Fibroblast of skin of scalp (primary cell): ENCODE measurements around the gene HOXB3.

ENCODE experiments used
- DNase-seq: peaks from one replicate; pipeline ENCODE4 v3.0.0-alpha.2; 2013

The HOXB3 gene

GRCh38 chr17:48597778-48598631, 8.0 kb upstream of the HOXB3 start:
- peak; percentile 37 for DNase-seq

- no peak for DNase-seq
Observed at GRCh38 chr17:48597528-48597777, 7.4 kb upstream of the HOXB3 start.

- DNase-seq = no peak
Observed at GRCh38 chr17:48596735-48597527, 6.9 kb upstream of the HOXB3 start.

GRCh38 chr17:48596000-48596734, 6.1 kb upstream of the HOXB3 start:
- DNase-seq = no peak

- no peak for DNase-seq
Observed at GRCh38 chr17:48595278-48595999, 5.4 kb upstream of the HOXB3 start.

DNA sequence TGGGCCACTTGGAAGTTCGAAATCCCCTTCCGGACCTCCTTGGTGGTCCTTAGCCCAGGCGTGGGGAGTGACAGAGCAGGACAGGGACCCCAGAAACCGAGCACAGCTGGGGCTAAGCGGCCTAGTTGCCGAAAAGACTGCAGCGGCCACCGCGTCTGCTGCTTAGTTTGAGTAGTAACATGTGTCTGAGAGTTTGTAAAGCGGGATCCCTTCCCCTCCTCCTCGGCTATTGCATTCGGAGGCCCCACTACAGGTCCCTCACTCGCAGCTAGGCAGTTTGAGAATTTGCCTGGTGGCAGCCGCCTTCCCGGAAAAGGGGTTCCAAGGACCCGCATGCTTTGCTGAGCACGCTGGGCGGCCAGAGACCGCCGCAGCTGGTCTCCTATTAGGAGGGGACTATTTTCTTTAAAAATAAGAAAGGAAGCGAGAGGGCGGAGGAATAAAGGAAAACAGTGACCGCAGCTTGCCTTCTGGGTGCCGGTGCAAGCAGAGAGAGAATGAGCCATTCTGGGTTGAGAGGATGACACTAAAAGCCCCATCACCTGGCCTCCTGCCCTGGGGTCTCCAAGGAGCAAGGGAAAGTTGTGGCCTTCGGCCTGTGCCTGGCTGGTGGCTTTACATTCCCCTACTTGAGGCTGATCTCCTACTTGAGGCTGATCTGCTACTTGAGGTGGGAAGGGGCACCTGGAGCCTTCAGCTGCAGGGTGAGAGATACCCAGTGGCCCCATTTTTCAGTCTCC, 4.7 kb upstream of the HOXB3 start:
- DNase-seq = no peak

DNA sequence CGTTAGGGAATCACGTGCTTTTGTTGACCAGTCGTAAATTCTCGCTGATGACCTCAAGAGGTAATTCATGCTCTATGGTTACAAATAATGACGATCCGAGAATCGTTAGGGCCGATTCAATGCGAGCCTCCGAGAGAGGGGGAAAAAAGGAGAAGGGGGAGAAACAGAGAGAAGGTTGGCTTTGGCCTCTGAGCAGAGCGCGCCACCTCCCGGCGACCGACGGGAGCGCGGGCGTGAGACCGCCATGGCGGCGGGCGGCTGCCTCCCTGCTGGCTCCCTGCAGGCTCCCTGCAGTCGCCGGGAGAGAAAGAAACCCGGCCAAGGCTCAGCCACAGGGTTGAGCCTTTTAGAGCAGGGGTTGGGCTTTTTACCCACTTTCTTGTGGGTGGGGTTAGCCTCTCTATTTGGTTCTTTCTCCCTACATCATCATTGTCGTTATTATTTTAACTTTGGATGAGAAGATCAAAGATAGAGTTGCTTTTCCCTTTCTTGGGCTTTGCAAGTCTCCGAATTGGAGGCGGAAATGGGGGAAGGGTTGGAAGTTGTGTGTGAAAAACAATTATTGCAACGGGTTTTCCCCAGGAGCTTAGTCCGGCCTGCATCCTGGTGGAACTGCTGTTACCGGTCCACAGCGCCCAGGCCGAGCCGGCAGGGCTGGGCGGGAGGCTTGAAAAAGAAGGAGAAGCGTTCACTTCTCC, 3.9 kb upstream of the HOXB3 start:
- DNase-seq = peak; percentile 87

GRCh38 chr17:48593126-48593829, 3.2 kb upstream of the HOXB3 start, which contains the start of gene HOXB5:
Gene HOXB5, minus strand, starts transcription at chr17:48593779. Its CDS starts 97 bp downstream, at chr17:48593682.
- DNase-seq = no peak

DNA sequence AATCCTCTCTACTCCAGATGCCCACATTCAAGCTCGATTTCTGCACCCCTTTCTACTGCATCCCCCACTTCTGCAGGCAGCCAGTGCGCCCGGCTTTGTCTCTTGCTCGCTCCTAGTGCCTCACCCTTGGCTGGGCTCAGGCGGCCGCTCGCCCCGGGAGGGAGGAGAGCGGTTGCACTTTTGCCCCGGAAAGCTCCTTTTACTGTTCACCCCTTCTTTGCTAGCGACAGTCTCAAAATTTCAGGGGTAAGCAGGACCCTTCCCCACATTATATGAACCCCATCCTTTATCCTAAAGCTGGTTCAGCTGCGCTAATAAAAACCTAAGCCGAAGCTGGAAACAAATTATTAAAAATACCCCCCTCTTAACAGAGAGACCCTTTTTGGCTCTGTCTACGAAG, 2.5 kb upstream of the HOXB3 start:
- DNase-seq = no peak

DNA sequence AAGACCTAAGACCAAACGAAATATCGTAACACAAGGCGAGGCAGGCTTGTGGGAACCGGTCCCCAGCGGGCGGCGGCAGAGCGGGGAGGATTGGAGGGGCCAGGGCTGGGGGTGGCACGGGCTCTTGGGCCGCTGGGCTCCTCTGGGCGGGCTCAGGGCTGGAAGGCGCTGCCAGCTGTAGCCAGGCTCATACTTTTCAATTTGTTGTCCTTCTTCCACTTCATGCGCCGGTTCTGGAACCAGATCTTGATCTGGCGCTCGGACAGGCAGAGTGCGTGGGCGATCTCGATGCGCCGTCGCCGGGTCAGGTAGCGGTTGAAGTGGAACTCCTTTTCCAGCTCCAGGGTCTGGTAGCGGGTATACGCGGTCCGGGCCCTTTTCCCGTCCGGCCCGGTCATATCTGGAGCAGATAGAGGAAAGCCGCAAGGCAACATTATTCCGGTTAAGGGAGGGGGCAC, 2.0 kb upstream of the HOXB3 start:
- no peak for DNase-seq

DNA sequence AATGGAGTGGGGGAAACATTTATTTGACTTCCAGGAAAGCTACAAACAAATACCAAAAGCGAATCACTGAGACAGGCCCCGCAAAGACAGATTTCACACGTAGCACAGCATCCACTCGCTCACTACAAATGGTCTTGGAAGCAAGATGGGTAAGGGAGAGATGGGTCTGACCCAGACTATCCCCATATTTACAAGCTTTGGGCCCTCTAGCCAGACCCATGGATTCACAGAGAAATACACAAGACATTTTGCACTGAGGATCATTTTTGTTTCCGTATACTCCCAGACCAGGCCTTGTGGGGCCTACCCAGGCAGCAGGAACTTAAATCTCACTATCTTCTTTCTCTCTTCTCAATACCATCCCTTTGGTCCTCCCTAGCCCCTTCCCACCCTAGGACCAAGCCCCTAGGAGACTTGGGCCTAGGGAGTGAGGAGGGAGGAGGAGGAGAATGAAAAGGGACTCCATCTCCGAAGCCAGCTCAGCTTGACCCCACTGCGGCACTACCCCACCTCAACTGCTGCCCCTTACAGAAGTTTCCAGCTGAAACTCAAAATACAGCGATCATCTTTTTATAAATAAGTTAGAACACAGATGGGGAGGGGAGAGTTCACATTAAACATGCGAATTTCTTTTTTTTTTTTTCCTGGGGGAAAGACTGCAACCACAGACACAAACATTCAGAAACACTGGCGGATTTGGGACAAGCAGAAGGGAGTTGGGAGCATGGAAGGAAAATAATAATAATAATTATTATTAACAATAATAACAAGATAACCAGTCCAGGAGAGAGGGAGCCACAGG, 1.4 kb upstream of the HOXB3 start:
- DNase-seq = no peak

GRCh38 chr17:48590607-48591161, 643 bp upstream of the HOXB3 start:
- no peak for DNase-seq

DNA sequence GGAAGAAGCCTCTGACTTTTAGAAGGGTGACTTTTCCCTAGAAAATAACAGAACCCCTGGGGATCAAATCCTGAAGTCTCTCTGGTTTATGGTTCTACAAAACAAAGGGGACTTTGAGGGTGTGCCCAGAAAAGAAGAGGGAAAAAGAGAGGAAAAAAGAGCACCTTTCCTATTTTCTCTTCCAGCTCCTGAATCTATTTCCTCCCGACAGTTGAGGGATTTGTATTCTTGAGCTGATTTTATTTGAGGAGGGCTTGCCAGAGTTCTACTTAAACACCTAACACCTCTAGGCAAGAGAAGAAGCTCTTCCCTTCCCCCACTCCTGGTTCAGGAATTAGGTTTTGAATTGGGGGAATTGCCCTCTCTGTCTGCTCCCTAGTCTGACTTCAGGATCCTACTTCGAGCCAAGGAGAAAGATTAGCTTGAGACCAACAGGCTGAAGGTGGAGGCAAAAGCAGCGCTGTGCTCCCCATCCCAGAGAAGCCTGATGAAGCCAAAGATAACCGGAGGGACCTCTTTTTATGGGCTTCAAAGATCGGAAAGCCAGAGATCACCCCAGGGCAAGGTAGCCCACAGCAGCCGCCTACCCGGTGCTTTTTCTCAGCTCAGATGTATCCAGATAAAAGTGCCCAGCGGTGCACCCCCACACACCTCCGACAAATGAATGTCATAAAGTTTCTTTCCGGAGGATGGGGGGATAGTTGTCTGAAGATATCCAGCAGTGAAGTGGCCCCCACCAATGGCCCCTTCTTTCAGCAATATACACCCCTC, 796 bp downstream of the HOXB3 start:
- no peak for DNase-seq

DNA sequence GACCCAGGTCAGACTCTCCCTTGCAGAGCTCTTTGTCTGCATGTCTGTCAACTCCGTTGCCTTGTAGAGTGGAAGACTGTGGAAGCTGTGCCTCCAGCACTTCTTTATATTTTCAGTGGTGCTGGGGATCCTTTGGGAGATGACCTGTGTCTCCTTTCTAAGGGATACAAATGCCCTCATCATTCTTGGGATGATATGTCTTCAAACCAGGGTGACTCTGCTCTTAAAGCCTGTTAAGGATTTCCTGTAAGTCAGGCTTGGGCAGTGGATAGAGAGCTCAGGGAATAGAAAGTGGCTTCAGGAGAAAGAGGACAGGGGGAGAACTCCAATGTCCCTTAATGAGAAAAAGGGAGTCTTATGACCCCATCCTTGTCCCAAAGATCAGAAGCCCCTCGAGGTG, 1.5 kb downstream of the HOXB3 start:
- DNase-seq = no peak

- DNase-seq = no peak
Observed at GRCh38 chr17:48588074-48588415, 2.0 kb downstream of the HOXB3 start.

DNA sequence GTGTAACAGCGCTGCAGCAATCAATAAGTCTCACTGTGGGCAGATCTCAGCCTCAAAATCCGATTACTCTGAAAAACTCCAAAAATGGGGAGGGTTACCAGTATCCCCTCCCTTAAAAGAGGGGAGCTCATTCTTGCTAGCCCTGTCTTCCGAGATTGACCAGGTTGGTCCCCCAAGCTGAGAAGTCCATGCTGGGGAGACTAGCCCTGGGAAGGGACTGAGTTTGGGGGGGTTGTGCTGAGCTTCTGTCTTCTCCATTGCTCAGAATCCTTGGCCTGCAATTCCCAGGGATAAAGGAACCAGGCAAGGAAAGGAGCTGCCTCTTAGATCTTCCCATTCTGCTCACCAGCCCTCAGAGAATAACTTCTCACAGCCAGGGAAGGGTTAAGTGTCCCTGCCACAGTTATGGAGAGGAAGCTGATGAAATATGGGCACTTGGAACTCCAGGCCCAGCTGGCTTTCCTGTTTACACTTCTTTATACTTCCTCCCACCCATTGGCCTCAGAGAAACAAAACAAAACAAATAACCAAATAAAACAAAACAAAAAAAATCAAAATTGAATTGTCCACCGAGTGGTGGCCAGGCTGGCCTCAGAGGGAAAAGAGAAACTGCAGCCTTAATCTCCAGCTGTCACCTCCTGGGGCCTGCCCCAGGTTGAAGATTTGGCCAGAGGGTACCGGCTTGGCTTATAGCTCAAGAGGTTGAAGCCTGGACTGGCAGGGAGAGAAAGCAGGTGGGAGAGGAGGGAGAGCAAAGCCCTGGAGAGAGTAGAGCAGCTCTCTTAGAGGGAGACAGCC, 2.6 kb downstream of the HOXB3 start:
- DNase-seq = no peak

- DNase-seq = no peak
Observed at GRCh38 chr17:48586355-48587258, 3.4 kb downstream of the HOXB3 start.
